ENCODE results near the gene ANKRD11. TPM values are rescaled to one million over a fixed set of nuclear protein-coding genes. Genes with fewer than 3 reads are reported as not detected.

Gene ANKRD11
- total RNA-seq, 1 donor from 2014 or later, result 164 TPM

DNA sequence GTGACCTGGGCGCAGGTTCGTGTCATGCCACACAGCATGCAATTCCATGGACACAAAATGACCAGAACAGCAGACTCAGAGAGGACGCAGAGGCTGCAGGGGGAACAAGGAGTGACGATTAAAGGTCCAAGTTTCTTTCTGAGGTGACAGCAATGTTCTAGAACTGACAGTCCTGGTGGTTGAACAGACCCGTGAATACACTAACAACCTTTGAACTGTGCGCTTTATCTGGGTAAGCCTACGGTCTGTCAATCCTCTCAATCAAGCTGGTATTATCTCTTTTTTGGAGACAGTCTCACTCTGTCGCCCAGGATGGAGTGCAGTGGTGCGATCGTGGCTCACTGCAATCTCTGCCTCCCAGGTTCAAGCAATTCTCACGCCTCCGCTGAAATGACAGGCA lies 138.7 kb downstream of the ANKRD11 start:
- DNase-seq (ENCODE audit: low read depth, low spot score), result no peak
- H3K36me3 Mint-ChIP-seq (ENCODE audit: low read depth), result peaks cover 3% of the 10 kb centered on the region
- peak overlapping the region; percentile 15 for H3K27ac Mint-ChIP-seq (ENCODE audit: unreplicated experiment)
- TF ChIP-seq, protein P1, sequence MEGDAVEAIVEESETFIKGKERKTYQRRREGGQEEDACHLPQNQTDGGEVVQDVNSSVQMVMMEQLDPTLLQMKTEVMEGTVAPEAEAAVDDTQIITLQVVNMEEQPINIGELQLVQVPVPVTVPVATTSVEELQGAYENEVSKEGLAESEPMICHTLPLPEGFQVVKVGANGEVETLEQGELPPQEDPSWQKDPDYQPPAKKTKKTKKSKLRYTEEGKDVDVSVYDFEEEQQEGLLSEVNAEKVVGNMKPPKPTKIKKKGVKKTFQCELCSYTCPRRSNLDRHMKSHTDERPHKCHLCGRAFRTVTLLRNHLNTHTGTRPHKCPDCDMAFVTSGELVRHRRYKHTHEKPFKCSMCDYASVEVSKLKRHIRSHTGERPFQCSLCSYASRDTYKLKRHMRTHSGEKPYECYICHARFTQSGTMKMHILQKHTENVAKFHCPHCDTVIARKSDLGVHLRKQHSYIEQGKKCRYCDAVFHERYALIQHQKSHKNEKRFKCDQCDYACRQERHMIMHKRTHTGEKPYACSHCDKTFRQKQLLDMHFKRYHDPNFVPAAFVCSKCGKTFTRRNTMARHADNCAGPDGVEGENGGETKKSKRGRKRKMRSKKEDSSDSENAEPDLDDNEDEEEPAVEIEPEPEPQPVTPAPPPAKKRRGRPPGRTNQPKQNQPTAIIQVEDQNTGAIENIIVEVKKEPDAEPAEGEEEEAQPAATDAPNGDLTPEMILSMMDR (conservative IDR thresholded peaks at IDR 0.05), result no peak
- no peaks in the 10 kb centered on the region for H3K9me3 Mint-ChIP-seq
- no peak overlapping the region for H3K4me3 Mint-ChIP-seq
- peaks cover 38% of the 10 kb centered on the region for H3K4me1 Mint-ChIP-seq
- no peaks in the 10 kb centered on the region for H3K27me3 Mint-ChIP-seq (ENCODE audit: low read depth)

DNA sequence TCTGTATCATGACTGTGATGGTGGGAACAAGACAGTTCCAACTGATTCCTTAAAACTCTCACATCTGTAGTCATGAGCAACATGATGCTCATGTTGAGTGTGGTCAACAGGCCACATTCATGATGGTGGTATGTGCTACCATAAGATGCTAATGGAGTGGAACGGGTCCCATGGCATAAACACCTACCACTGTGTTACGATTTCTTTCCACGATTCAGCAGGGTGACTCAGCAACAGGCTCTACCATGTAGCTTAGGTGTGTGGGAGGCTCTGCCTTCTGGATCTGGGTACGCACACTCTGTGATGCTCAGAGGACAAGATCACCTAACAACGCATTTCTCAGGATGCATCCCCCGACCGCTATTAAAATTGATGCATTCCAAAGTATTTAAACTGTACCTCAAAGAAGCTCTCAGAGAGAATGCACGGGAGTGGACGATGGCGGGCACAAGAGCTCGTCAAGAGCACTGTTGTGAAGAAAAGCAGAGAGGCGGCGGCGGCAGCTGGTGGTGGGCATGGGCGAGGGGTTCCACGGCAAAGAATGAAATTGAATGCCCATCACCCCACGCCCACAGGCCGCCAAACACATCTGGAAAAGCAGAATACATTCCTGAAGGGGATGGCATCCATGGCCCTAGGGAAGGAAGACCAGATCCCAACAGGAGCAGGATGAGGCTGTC lies 139.5 kb downstream of the ANKRD11 start:
- H3K27me3 Mint-ChIP-seq (ENCODE audit: low read depth), result no peaks in the 10 kb centered on the region
- peaks cover 3% of the 10 kb centered on the region for H3K36me3 Mint-ChIP-seq (ENCODE audit: low read depth)
- TF ChIP-seq, protein P1 (conservative IDR thresholded peaks at IDR 0.05), result no peak
- no peak overlapping the region for H3K4me3 Mint-ChIP-seq
- H3K9me3 Mint-ChIP-seq, result no peaks in the 10 kb centered on the region
- no peak overlapping the region for H3K27ac Mint-ChIP-seq (ENCODE audit: unreplicated experiment)
- H3K4me1 Mint-ChIP-seq, result peaks cover 41% of the 10 kb centered on the region
- no peak for DNase-seq (ENCODE audit: low read depth, low spot score)

DNA sequence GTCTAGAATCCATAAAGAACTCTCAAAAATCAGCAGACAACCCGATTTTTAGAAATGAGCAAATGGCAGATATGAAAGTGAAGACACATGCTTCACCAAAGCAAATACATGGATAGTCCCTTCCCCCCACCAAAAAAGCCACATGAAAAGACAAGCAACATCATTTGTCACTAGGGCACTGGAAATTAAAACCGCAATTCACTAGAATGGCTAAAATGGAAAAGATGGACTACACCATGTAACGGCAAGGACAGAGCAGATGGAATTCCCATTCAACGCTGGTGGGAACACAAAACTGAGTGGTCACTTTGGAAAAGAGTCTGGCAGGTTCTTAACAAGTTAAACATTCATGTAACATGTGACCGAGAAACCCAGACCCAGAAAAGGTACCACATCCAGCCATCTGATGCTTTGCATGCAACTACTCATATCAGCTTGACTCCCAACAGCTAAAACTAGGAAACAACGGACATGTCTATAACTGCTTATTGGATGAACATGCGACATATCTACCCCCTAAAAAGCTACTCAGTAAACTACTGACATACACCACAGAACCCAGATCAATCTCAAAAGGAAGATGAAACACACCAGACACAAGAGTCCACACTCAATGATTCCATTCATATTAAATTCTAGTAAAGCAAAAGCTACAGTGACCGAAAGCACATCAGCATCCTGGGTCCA lies 140.3 kb downstream of the ANKRD11 start:
- TF ChIP-seq, protein P1 (conservative IDR thresholded peaks at IDR 0.05), result no peak
- H3K9me3 Mint-ChIP-seq, result no peaks in the 10 kb centered on the region
- H3K36me3 Mint-ChIP-seq (ENCODE audit: low read depth), result peaks cover 3% of the 10 kb centered on the region
- no peak for DNase-seq (ENCODE audit: low read depth, low spot score)
- peaks cover 43% of the 10 kb centered on the region for H3K4me1 Mint-ChIP-seq
- no peaks in the 10 kb centered on the region for H3K27me3 Mint-ChIP-seq (ENCODE audit: low read depth)
- no peak overlapping the region for H3K4me3 Mint-ChIP-seq
- H3K27ac Mint-ChIP-seq (ENCODE audit: unreplicated experiment), result no peak overlapping the region

DNA sequence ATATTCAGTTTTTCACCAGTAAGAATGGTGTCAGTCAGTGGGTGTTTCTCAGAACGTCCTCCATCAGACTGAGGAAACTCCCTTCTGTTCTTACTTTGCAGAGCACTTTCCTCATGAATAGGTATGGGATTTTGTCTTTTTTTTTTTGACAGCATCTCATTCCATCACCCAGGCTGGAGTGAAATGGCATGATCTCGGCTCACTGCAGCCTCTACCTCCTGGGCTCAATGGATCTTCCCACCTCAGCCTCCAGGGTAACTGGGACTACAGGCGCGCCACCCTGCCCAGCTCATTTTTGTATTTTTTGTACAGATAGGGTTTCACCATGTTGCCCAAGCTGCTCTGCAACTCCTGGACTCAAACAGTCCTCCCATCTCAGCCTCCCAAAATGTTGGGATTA lies 142.6 kb downstream of the ANKRD11 start:
- no peak overlapping the region for H3K27ac Mint-ChIP-seq (ENCODE audit: unreplicated experiment)

DNA sequence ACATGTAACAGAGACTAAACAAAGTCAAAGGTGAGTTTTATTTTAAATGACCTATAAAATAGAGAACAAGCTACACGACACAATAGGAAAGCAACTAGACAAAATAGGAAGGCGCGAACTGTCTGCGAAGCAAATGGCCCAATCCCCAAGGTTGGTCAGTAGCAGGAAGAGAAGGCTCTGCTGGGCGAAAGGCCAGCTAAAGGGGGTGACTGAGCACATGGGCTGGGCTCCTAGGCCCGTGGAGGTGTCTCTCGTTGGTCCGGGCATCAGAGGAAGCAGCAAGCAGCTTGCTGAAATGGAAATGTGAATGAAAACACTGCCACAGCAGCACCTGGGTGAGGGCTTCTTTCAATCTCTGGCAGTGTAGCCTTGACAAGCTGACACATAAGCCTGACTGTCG lies 143.5 kb downstream of the ANKRD11 start:
- TF ChIP-seq, protein P1 (conservative IDR thresholded peaks at IDR 0.05), result no peak
- H3K27me3 Mint-ChIP-seq (ENCODE audit: low read depth), result no peaks in the 10 kb centered on the region
- DNase-seq (ENCODE audit: low read depth, low spot score), result no peak
- H3K4me1 Mint-ChIP-seq, result peaks cover 55% of the 10 kb centered on the region
- H3K9me3 Mint-ChIP-seq, result no peaks in the 10 kb centered on the region
- no peak overlapping the region for H3K4me3 Mint-ChIP-seq
- peaks cover 3% of the 10 kb centered on the region for H3K36me3 Mint-ChIP-seq (ENCODE audit: low read depth)
- H3K27ac Mint-ChIP-seq (ENCODE audit: unreplicated experiment), result peak overlapping the region; percentile 5

More for the DNA sequence above, 142.6 kb downstream of the ANKRD11 start:
- Mint-ChIP-seq H3K36me3 (ENCODE audit: low read depth) (peaks cover 3% of the 10 kb centered on the region), H3K27me3 (ENCODE audit: low read depth) (no peaks in the 10 kb centered on the region), H3K4me1 (peaks cover 63% of the 10 kb centered on the region), H3K4me3 (no peak overlapping the region), H3K9me3 (no peaks in the 10 kb centered on the region)
- no peak for DNase-seq (ENCODE audit: low read depth, low spot score)
- TF ChIP-seq, protein P1 (conservative IDR thresholded peaks at IDR 0.05), result no peak
